DOHH2 (cell line): ENCODE data around the gene NDUFAF7.

Experiments used
- H3F3A ChIP-seq: fragments of 200-600 bp; sonication (generic), shearing (Covaris generic); 2 replicates; pipeline ENCODE4 v1.6.0; 2016; ENCODE audit warnings: antibody characterized with exemption, mild to moderate bottlenecking; ENCODE audit not compliant: control insufficient read depth, insufficient read depth
- H3K27ac ChIP-seq: fragments of 200-600 bp; sonication (generic); 2 replicates; pipeline ENCODE4 v1.5.1; 2014; ENCODE audit warnings: low read depth, mild to moderate bottlenecking, low read length, moderate library complexity
- H3K27me3 ChIP-seq: fragments of 200-600 bp; sonication (generic); 2 replicates; pipeline ENCODE4 v1.6.1; 2014; ENCODE audit warnings: mild to moderate bottlenecking, low read length, mixed read lengths; ENCODE audit not compliant: control insufficient read depth
- H3K36me3 ChIP-seq: fragments of 200-600 bp; sonication (generic); 2 replicates; pipeline ENCODE4 v1.6.1; 2014; ENCODE audit warnings: mild to moderate bottlenecking, low read length, moderate library complexity, mixed read lengths; ENCODE audit not compliant: control insufficient read depth
- H3K4me1 ChIP-seq: fragments of 200-600 bp; sonication (generic); 2 replicates; pipeline ENCODE4 v1.6.1; 2014; ENCODE audit warnings: mild to moderate bottlenecking, low read length, mixed read lengths; ENCODE audit not compliant: control insufficient read depth
- H3K4me2 ChIP-seq: fragments of 200-600 bp; sonication (generic); 2 replicates; pipeline ENCODE4 v1.6.0; 2014; ENCODE audit warnings: mild to moderate bottlenecking, low read length, moderate library complexity
- H3K4me3 ChIP-seq: fragments of 200-600 bp; sonication (generic); 2 replicates; pipeline ENCODE4 v1.5.1; 2014; ENCODE audit warnings: mild to moderate bottlenecking, low read length, mixed read lengths
- H3K79me2 ChIP-seq: fragments of 200-600 bp; sonication (generic); 2 replicates; pipeline ENCODE4 v1.6.1; 2014; ENCODE audit warnings: mild to moderate bottlenecking, low read length, mixed read lengths; ENCODE audit not compliant: control insufficient read depth
- H3K9me2 ChIP-seq: fragments of 200-600 bp; sonication (generic); replicated peaks from 2 replicates; pipeline ENCODE4 v1.6.1; 2014; ENCODE audit warnings: mild to moderate bottlenecking, low read length, mixed read lengths; ENCODE audit not compliant: control insufficient read depth
- H3K9me3 ChIP-seq: fragments of 200-600 bp; sonication (generic); 2 replicates; pipeline ENCODE4 v1.6.1; 2014; ENCODE audit warnings: antibody characterized with exemption, low read length, mixed read lengths; ENCODE audit not compliant: control insufficient read depth, insufficient read depth
- H4K20me1 ChIP-seq: fragments of 200-600 bp; sonication (generic); 2 replicates; pipeline ENCODE4 v1.6.0; 2014; ENCODE audit warnings: low read depth, mild to moderate bottlenecking, antibody characterized with exemption, low read length, moderate library complexity; ENCODE audit not compliant: control insufficient read depth, insufficient read depth
- CTCF ChIP-seq: fragments of 200-600 bp; sonication (generic); IDR thresholded peaks from one replicate; pipeline ENCODE4 v1.5.1; 2014; ENCODE audit warnings: antibody characterized with exemption, mild to moderate bottlenecking, low read depth, low read length; ENCODE audit not compliant: poor library complexity, severe bottlenecking
- EZH2phosphoT487 ChIP-seq: fragments of 200-600 bp; sonication (generic); IDR thresholded peaks from 2 replicates; pipeline ENCODE4 v1.6.1; 2017; ENCODE audit warnings: borderline replicate concordance, mild to moderate bottlenecking, antibody characterized with exemption, low read length, moderate library complexity, mixed read lengths

Gene NDUFAF7

DNA sequence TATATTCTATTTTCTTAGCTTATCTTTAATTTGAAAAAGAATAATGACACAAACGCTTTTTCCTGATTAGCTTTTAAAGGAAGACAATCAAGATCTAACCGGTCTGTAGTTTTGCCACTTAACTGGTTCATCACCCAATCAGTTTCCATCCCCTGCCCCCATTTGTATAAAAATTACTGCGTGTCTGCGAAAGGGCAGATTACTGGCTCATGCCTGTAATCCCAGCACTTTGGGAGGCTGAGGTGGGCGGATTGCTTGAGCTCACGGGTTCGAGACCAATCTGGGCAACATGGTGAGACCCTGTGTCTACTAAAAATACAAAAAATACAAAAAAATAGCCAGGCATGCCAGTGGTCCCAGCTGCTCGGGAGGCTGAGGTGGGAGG lies 32.8 kb upstream of the NDUFAF7 start:
- no peak for TF ChIP-seq EZH2phosphoT487
- no peak for TF ChIP-seq CTCF
- Histone ChIP-seq H3K27me3 (no peaks in the 10 kb centered on the region), H4K20me1 (no peaks in the 10 kb centered on the region), H3F3A (peaks cover 29% of the 10 kb centered on the region), H3K36me3 (peaks cover 56% of the 10 kb centered on the region), H3K4me1 (peaks cover 51% of the 10 kb centered on the region), H3K4me2 (peak overlapping the region; percentile 71), H3K9me2 (no peaks in the 10 kb centered on the region), H3K4me3 (peak overlapping the region; percentile 80), H3K27ac (peak overlapping the region; percentile 88), H3K79me2 (peaks cover 63% of the 10 kb centered on the region), H3K9me3 (no peaks in the 10 kb centered on the region; the same call in 1 of the 2 replicates)

- no peak overlapping the region for H3K27ac ChIP-seq
- peaks cover 81% of the 10 kb centered on the region for H3K36me3 ChIP-seq
Observed at GRCh38 chr2:37201208-37201607, 30.2 kb upstream of the NDUFAF7 start.

GRCh38 chr2:37201766-37202165 lies 29.7 kb upstream of the NDUFAF7 start:
- Histone ChIP-seq H4K20me1 (no peaks in the 10 kb centered on the region), H3K27ac (no peak overlapping the region), H3K4me1 (peaks cover 42% of the 10 kb centered on the region), H3K9me2 (no peaks in the 10 kb centered on the region), H3K4me2 (no peak overlapping the region), H3K27me3 (no peaks in the 10 kb centered on the region), H3K79me2 (peaks cover 89% of the 10 kb centered on the region), H3K4me3 (no peak overlapping the region), H3K36me3 (peaks cover 83% of the 10 kb centered on the region), H3K9me3 (no peaks in the 10 kb centered on the region; the same call in 1 of the 2 replicates), H3F3A (peaks cover 33% of the 10 kb centered on the region)
- no peak for TF ChIP-seq CTCF
- TF ChIP-seq EZH2phosphoT487 = no peak

More at GRCh38 chr2:37201208-37201607, 30.2 kb upstream of the NDUFAF7 start:
- Histone ChIP-seq H3K4me2 (no peak overlapping the region), H3K79me2 (peaks cover 88% of the 10 kb centered on the region), H3K27me3 (no peaks in the 10 kb centered on the region), H3K4me1 (peaks cover 42% of the 10 kb centered on the region), H3F3A (peaks cover 33% of the 10 kb centered on the region), H3K4me3 (no peak overlapping the region), H4K20me1 (no peaks in the 10 kb centered on the region), H3K9me3 (no peaks in the 10 kb centered on the region; the same call in 1 of the 2 replicates), H3K9me2 (no peaks in the 10 kb centered on the region)
- TF ChIP-seq CTCF (no peak), EZH2phosphoT487 (no peak)
